IPS DF 4.7 (cell line): Measurements from ENCODE around the gene VPS29.
"Not testable (repeated sequence)": the region's sequence is repeated elsewhere in the genome, so short reads cannot be mapped to it uniquely, and the experiment has no call there.

Source experiments
- DNase-seq: peaks from one replicate; pipeline ENCODE4 v3.0.0-alpha.2; 2013; ENCODE audit warnings: low spot score; ENCODE audit errors: extremely low read depth

VPS29 gene

DNA sequence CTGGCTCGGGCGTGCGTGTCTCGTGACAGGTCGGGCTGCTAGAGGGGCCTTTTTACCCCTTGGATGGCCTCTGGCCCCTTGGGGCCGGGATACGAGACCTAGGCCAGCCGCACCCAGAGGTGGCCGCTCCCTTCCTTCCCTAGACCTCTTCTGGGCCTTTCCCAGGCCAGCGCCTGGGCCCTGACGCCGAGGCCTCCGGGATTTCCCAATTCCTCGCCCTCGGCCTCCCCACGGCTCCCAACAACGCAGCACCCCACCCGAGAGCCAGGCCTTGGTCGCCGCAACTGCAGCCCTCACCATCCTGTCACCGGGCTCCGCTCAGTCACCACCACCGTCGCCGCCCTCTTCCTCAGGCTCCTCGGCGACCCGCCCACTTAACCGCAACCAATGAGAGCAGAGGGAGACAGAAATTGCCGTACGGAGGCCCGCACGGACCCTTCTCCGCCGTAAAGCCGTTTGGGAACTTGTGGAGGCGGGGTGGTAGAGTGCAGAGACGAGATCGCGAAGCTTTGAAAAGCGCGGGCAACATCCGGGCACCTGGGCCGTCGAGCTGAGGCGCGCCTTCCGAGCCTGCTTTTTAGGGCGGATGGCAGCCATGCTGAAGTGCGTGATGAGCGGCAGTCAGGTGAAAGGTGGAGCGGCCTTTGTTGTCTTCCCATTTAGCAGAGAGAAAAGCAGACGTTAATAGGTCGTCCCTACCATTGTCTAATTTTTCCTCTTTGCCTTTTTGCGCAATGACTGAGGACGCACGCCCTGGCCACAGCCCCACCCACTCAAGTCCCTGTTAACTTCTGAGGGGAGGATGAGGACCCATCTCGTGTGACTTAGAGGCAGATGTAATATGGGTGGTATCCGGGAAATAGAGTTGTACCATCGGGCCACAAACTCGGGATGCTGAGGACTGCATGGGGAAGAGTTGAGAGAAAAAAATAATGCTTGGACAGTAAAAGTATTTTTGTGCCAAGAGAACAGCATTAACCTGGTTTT lies at the start of gene VPS29, which contains the start of gene RAD9B:
VPS29 (minus strand) TSS at position 360 of the 987 bp plus-strand sequence; CDS start at position 300, 60 bp downstream.
RAD9B (plus strand) TSS at position 580 of the 987 bp plus-strand sequence; CDS start at position 587, 7 bp downstream.
- DNase-seq, result peak; percentile 98

DNA sequence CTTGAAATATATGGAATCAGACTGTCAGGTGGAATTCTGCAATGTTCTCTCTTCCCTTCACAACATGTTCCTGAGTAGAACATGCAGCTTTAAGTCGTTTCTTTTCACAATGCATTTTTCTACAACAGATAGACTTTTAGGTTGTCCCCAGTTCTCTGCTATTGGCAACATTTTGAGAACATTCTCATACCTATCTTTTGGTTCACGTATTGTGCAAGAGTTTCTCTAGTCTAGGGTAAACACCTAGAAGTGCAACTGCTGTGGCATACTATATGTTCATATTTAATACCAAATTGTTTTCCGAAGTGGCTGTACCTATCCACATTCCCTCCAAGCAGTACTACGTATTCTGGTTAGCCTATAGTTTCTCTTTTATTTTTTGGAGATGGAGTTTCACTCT lies 49.1 kb upstream of the VPS29 start:
- DNase-seq, result no peak

DNA sequence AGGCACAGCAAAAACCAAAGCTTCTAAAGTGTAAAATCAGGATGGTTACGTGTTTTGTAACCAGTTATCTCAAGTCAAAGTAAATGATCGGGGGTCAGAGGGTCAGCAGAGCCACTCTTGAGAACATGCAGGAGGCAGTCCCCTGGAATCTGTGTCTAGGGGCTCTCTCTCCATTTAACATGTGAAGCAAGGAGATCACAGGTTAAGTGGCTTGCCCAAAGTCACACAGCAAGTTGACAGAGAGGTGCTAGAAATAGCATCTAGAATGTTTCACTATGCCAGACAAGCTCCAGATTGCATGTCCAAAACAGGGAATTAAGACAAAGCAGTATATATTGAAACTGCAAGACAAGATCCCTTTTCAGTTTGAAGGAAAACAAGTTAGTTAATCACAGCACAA lies 47.8 kb upstream of the VPS29 start:
- DNase-seq, result no peak

DNA sequence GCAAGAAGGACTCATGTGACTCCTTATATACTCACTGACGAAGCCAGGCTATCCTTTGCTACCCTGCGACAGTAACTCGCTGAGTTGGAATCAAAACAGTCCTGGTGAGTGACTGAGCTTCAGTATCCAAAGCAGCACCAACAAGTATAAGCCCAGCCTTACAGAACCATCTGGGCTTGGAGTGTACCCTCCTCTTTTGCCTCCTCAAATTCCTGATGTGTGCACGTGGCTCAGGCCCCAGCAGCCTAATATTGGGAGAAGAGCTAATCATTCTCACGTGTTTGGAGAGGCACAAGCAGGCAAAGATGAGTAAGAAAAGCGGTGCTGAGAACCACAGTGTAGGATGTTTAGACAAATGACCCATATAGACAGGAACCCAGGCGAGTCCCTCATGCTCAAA lies 46.8 kb upstream of the VPS29 start:
- DNase-seq, result no peak

DNA sequence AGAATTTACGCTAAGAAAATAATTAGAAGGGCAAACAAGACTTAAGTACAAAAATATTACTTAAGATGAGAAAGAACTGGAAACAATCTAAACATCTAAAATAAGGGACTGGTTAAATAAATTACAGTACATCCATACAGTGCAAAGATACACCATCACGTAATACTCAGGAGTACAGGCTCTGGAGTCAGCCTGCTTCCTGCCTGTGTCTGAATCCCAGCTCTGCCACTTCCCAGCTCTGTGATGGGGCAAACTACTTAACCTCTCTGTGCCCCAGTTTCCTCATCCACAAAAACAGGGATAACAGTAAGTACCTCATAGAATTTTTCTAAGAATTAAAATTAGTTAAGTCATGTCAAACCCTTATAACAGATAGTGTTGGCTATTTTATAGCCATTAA lies 45.2 kb upstream of the VPS29 start:
- no peak for DNase-seq

DNA sequence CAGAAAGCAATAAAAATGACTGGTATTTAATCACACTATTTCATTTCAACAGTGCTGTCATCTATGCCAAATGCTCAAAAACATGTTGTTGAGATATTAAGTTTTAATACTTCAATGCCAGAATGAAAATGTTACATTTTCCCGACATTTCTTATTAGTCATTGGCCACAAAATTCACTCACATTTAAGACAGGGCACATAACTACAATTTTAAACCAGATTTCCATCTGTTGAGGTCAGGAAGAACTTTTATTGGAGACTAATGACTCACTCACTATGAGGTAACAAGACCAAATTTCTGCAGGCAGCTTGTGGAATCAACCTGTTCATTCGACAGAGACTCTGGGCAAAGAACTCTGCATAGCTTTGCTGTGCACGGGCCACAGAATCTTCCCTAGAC lies 44.4 kb upstream of the VPS29 start:
- DNase-seq, result no peak

DNA sequence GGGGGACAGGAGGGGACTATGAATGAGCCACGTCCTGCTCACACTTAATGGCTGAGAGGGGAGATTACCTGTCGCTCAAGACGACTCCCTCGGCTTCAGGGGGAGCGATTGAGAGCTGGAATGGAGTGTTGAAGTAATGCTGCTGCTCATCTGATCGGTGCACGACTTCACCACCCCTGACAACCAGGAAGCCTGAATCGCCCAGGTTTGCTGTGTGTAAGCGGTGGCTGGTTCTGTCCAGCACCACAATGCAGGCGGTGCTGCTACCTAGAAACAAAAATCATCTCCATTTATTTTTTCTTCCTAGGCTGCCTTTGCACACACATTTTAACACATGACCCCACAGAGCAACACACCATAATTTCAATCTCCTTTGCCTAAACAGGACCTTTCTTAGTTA lies 43.9 kb upstream of the VPS29 start:
- DNase-seq, result no peak

DNA sequence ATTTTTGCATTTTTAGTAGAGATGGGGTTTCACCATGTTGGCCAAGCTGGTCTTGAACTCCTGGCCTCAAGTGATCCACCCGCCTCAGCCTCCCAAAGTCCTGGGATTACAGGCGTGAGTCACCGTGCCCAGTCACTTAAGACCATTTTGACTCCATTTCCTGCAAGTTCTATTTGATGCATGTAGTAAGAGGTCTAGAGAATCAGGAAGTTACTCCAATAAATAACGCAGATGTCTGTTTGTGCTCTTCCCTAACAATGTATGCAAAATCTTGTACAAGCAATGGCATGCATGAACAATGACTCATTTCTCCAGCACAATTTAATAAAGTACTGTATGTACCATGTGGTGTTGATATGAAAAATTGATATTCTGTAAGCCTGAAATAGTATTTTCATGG lies 43.3 kb upstream of the VPS29 start:
- DNase-seq, result not testable (repeated sequence)

DNA sequence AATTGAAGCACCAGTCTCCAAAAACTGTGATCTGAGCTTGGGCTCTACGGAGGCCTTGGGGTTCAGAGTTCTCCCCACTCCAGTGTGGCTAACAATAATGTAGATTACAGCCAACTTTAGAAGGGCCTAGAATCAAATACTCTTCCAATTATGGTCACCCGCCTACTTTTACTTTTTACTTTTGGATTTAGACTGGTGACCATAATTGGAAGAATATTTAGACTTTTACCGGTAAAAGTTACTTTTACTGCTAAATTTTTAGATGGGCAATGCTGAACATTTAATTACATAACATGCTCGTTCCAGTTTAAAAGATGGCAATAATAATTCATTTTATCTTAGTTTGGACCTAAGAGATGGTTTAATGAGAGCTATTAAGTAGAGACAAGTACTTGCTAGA lies 42.1 kb upstream of the VPS29 start:
- no peak for DNase-seq

DNA sequence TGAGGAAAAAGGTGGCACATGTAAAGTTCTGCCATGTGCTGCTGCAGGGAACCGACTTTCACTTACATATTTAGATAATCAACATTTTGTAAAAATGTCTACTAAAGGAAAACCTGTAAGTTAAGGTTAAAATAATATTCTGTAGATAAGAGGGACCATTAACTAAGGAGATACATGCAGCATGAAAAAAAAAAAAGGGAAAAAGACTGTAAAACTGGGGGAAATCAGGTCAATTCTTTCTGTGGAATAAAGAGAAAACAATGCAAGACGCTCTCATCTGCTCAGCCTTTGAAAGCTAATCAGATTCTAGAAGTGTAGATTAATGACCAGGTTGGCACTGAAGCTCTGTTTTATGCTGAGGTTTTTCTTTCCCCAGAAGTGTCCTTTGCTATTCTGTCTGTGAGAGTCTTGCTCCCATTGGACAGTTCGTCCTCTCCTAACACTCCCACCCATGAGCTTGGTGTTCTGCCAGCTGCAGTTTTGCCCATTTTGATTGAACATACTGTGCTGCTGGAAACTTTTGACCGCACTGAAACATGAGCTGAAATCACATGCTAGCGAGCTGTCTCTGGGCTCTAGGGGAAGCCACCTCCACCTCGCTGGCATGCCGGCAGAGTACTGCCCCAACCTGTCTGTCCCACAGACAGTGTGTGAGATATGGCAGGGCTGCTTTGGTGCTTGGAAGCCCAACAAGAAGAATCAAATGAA lies 41.5 kb upstream of the VPS29 start:
- no peak for DNase-seq

DNA sequence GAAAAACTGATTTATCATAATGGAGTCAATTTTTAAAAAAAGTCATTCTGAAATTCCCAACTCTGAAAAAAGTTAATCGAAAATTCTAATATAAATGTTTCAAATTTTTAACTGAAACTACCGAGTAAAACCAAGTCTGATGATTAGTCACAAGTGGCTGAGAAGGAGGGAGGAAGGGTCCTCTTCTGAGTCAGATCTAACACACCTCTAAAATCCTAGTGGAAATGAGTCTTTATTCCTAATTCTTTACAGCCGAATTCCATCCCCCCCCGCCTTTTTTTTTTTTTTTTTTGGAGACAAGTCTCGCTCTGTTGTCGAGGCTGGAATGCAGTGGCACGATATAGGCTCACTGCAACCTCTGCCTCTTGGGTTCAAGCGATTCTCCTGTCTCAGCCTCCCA lies 38.1 kb upstream of the VPS29 start:
- no peak for DNase-seq

DNA sequence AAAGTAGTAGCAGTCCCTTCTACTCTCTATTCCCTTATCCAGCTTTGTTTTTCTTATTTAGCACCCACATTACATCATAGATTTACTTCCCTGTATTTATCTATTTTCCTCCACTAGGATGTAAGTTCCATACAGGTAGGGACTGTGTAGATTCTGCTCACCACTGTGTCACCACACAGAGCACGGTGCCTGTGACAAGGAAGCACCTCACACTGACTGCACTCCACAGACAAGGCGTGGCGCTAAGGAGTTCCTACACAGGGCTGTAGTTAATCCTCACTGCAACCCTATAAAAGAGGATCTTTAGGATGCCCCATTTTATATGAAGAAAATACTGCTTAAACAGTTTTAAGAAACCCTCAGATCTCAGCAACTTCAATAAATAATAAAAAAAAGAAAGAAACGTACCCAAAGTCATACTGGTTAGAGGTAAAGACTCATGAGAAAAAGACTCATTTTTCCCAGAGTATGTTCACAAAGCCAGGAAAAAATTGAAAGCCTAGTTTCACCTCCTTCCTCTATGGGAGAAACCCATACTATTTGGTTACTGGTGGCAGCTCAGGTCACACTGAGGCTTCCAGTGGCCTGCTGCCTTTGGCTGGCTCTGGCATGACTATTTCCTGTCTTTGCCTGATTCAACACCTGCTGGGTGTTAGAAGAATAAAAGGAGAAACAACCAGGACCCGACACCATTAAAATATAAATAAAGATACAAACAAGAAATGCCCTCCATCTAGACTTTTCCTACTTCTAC lies 37.1 kb upstream of the VPS29 start:
- DNase-seq, result no peak

DNA sequence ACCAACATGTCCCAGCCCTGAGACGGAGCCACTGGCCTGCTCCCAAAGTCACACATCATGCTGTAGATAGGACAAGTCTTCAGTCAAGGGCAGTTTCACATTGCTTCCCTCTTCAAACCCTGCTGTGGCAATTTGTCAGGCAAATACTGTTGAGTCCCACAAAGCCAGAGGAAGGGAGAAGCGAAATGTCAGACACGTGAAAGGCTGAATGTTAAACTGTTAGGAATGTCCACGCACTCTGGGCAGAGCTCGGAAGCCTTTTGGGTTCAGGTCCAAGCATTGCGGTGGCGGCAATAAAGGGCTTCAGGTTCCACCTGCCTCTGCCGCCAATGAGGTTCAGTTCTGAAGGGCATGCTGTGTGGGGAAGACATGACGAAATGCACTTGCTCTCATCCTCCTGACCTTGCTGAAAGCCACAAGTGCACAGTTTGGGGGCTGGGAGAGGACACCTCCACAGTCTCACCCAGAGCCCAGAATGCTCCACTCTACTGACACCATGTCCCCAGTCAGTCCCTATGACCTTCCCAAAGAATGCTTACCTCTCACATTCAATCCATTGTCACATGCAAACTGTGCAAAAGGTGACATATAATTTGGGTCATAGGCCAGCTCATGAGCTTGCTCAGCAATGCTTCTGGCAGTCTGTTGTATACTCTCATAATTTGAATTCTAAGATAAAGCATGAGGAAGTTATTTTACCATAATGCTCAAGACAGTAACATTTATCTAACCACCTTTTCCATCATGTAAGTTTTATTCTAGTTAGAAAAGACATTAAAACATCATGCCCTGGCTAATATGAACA lies 35.9 kb upstream of the VPS29 start:
- no peak for DNase-seq

DNA sequence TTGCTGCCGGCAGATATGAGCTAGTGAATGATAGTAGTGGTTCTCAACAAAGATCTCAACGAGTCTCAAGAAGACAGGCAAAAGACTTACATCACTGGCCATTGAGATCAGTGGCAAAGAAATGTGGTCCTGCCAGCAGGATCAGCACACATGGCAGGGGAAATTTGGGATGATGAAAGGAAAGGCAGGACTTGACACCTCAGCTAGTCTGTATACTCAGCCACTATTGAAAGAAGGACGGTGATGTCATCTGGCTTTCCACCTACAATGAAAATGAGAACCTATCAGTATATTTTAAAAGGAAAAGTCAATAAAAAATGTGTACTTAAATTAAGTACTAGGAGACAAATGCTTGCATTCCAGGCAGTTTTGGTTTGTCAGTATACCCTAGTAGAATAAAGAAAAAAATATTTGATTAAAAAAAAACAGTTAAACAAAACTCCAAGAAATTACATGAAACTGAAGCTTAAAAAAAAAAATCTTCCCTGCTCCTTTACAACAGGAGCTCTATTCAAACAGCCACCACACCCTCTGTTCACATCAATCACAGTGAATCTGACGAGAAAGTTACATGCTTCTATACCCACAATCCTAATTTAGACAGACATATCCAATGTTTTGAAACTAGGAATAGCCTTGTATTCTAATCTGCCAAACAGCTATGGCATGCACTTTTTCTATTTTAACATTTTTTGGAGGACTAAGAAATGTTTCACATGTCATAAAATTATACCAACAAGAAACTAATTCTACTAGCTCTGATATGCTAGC lies 35.1 kb upstream of the VPS29 start:
- DNase-seq, result no peak

DNA sequence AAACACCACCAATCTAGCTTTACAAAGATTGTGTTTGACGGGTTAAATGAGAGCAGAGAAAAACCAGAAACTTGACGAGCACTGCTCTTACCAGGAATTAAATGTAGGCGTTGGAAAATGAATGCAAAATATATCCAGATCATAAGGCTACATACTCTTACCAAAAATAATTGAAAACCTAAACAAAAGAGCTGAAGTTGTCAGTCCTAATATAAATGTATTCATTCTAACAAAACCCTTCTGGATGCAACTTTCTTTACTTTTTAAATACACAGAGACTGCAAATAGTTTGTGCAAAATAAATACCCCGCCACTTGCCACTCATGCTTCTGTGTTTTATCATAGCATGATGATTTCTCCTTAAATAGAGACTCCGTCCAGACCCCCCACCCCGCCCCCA lies 32.9 kb upstream of the VPS29 start:
- no peak for DNase-seq

DNA sequence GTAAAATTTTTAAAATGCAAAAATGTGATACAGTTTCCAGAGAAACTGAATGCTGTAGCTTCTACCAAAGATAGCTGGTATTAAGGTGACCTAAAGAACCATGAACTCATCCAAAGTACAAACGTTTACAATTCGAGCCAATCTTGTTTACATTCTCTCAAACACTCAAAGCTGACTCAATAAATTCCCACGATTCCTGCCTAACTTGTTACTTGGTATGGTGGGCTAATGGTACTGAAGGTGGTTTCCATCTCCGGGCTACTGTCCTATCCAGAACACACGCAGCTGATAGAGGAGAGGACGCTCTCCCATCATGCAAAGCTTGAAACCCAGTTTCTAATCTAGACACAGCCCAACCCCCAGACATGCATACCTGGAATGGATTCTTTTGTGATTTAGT lies 31.7 kb upstream of the VPS29 start:
- no peak for DNase-seq

DNA sequence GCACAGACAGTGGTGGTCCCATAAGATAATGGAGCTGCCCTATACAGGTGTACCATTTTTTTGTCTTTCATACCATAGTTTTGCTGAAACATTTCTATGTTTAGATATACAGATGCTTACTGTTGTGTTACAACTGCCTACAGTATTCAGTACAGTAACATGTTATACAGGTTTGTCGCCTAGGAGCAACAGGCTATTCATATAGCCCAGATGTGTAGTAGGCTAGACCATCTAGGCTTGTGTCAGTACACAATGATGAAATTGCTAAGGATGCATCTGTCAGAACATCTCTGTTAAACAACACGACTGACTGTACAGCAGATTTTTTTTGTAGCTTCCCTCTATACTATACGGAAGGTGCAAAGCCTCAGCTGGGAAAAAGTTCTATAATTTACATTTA lies 30.7 kb upstream of the VPS29 start:
- DNase-seq, result no peak

DNA sequence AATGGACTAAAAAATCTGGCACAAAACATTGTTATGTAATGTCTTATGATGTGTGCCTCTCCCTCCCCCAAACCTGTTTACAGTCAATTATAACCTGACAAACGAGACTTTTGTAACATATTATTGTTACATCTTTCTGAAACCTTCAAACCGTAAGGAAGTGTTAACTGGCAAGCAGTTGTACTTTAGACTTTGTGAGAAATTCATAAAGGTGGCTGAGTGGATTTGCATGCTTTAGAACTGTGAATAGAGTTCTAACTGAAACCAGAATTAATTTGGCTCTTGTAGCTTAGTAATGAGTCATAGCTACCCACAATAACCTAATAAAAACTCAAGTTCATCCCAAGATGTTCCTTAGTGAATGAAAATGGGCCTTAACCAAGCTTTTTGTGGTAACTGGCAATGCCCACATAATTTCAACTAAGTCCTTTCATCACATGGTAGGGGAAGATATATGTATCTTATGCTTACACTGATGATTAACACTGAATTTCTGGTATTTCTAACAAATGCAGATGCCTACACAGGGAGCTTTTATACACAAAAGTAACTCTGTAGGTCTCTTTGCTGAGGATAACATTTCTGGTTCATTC lies 29.9 kb upstream of the VPS29 start:
- DNase-seq, result no peak

DNA sequence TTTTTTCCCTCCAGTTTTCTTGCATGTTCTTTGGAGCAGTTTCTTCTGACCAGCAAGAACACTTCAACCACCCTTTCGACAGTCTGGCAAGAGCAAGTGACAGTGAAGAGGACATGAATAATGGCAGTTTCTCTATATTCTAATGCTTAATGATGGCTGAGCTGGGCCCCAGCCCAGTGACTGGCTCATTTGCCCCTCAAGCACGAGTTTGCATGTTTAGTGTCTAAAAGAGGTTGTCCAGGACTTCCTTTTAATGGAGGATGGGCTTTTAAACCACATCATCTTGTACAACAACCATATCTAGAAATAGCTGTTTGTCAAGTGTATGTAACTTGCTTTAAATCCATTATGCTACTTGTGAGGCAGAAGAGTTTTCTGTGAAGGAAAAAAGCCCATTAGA lies 28.6 kb upstream of the VPS29 start:
- DNase-seq, result no peak
